GM23338 (cell line): ENCODE results near the gene BCAS1. TPM values are rescaled to one million over a fixed set of nuclear protein-coding genes. Genes with fewer than 3 reads are reported as not detected.

Source experiments
- ATAC-seq: fragments of 200-7000 bp; cut with Tn5 transposase; 3 replicates; pipeline ENCODE4 v1.9.1; 2020
- DNase-seq: peaks from one replicate; pipeline ENCODE4 v3.0.0-alpha.2; 2015; ENCODE audit warnings: low spot score
- H2AFZ ChIP-seq: fragments of 200-600 bp; sonication (generic); 2 replicates; pipeline ENCODE4 v1.8.0; 2016; ENCODE audit warnings: antibody characterized with exemption, mild to moderate bottlenecking, moderate library complexity
- H3F3A ChIP-seq: fragments of 200-600 bp; sonication (generic); replicated peaks from 2 replicates; pipeline ENCODE4 v1.8.0; 2017; ENCODE audit warnings: antibody characterized with exemption, mixed run types, low read depth
- H3K27ac ChIP-seq: fragments of 200-600 bp; sonication (generic); 2 replicates; pipeline ENCODE4 v1.6.1; 2016; ENCODE audit warnings: low read depth
- H3K27me3 ChIP-seq: fragments of 200-600 bp; sonication (generic); 2 replicates; pipeline ENCODE4 v1.8.0; 2016; ENCODE audit warnings: mild to moderate bottlenecking, mixed run types, moderate library complexity; ENCODE audit not compliant: insufficient read depth
- H3K36me3 ChIP-seq: fragments of 200-600 bp; sonication (generic); 2 replicates; pipeline ENCODE4 v1.8.0; 2016; ENCODE audit warnings: mild to moderate bottlenecking; ENCODE audit not compliant: insufficient read depth
- H3K4me1 ChIP-seq: fragments of 200-600 bp; sonication (generic); 2 replicates; pipeline ENCODE4 v1.8.0; 2016; ENCODE audit warnings: mild to moderate bottlenecking, moderate library complexity; ENCODE audit not compliant: insufficient read depth
- H3K4me2 ChIP-seq: fragments of 200-600 bp; sonication (generic); 2 replicates; pipeline ENCODE4 v1.7.1; 2017; ENCODE audit warnings: mixed run types
- H3K4me3 ChIP-seq: fragments of 200-600 bp; sonication (generic); 2 replicates; pipeline ENCODE4 v1.6.1; 2016; ENCODE audit warnings: mixed run types
- H3K79me2 ChIP-seq: fragments of 200-600 bp; sonication (generic); replicated peaks from 2 replicates; pipeline ENCODE4 v1.8.0; 2017; ENCODE audit warnings: mild to moderate bottlenecking; ENCODE audit not compliant: insufficient read depth
- H3K9me2 ChIP-seq: fragments of 200-600 bp; sonication (generic); 2 replicates; pipeline ENCODE4 v1.8.0; 2017; ENCODE audit not compliant: insufficient read depth
- H4K20me1 ChIP-seq: fragments of 200-600 bp; sonication (generic); replicated peaks from 2 replicates; pipeline ENCODE4 v1.8.0; 2017; ENCODE audit warnings: mild to moderate bottlenecking; ENCODE audit not compliant: insufficient read depth
- H3K27ac Mint-ChIP-seq: 2 replicates; pipeline ENCODE4 v1.8.0; 2020; ENCODE audit warnings: inconsistent platforms, mild to moderate bottlenecking, moderate library complexity, mixed read lengths
- H3K27me3 Mint-ChIP-seq: 3 replicates; pipeline ENCODE4 v1.8.0; 2022; ENCODE audit warnings: low read depth, mild to moderate bottlenecking, moderate library complexity, mixed read lengths, inconsistent platforms; ENCODE audit not compliant: insufficient read depth, poor library complexity
- H3K36me3 Mint-ChIP-seq: 3 replicates; pipeline ENCODE4 v1.8.0; 2021; ENCODE audit warnings: low read depth, mild to moderate bottlenecking, inconsistent platforms, moderate library complexity, mixed read lengths
- H3K4me1 Mint-ChIP-seq: 3 replicates; pipeline ENCODE4 v1.8.0; 2020; ENCODE audit warnings: mild to moderate bottlenecking, inconsistent platforms, mixed read lengths
- H3K4me3 Mint-ChIP-seq: 3 replicates; pipeline ENCODE4 v1.8.0; 2021; ENCODE audit warnings: moderate library complexity, mild to moderate bottlenecking, inconsistent platforms, mixed read lengths
- H3K9me3 Mint-ChIP-seq: 3 replicates; pipeline ENCODE4 v1.8.0; 2020; ENCODE audit warnings: moderate library complexity, mild to moderate bottlenecking, inconsistent platforms, mixed read lengths
- CREB1 ChIP-seq: fragments of 250-450 bp; sonication (Bioruptor Pico); IDR thresholded peaks from 2 replicates; pipeline ENCODE4 v1.5.0; 2020; ENCODE audit warnings: low read depth, mild to moderate bottlenecking, moderate library complexity
- CTCF ChIP-seq, 2 experiments: fragments of 200-600 bp in 1 of 2; sonication (generic) in 1 of 2; conservative IDR thresholded peaks; 2 replicates each; pipeline versions ENCODE4 v1.5.1 to v1.6.1; 2016 to 2017; ENCODE audit warnings: antibody characterized with exemption in 2 of 2, low read depth in 2 of 2, mild to moderate bottlenecking in 2 of 2, moderate library complexity in 1 of 2
- ETS1 ChIP-seq: IDR thresholded peaks from 2 replicates; pipeline ENCODE4 v1.6.1; 2016; ENCODE audit warnings: antibody characterized with exemption
- EZH2 ChIP-seq: fragments of 200-600 bp; sonication (generic); IDR thresholded peaks from one replicate; pipeline ENCODE4 v1.8.0; 2017; ENCODE audit warnings: antibody characterized with exemption, mild to moderate bottlenecking, low read depth; ENCODE audit not compliant: unreplicated experiment
- EZH2phosphoT487 ChIP-seq: fragments of 200-600 bp; sonication (generic); IDR thresholded peaks from one replicate; pipeline ENCODE4 v1.8.1; 2018; ENCODE audit warnings: antibody characterized with exemption; ENCODE audit not compliant: unreplicated experiment
- JUNB ChIP-seq: IDR thresholded peaks from one replicate; pipeline ENCODE4 v1.6.1; 2016; ENCODE audit warnings: antibody characterized with exemption; ENCODE audit not compliant: unreplicated experiment
- NANOG ChIP-seq: IDR thresholded peaks from 2 replicates; pipeline ENCODE4 v1.6.1; 2016; ENCODE audit warnings: antibody characterized with exemption, borderline replicate concordance
- POLR2AphosphoS5 ChIP-seq: IDR thresholded peaks from 2 replicates; pipeline ENCODE4 v1.6.1; 2016; ENCODE audit warnings: antibody characterized with exemption, low read depth
- REST ChIP-seq: IDR thresholded peaks from one replicate; pipeline ENCODE4 v1.6.1; 2018; ENCODE audit warnings: antibody characterized with exemption; ENCODE audit not compliant: unreplicated experiment
- STAT1 ChIP-seq: IDR thresholded peaks from one replicate; pipeline ENCODE4 v1.6.1; 2016; ENCODE audit warnings: antibody characterized with exemption; ENCODE audit not compliant: unreplicated experiment
- ZNF114 ChIP-seq: fragments of 250-450 bp; sonication (Bioruptor Pico); IDR thresholded peaks from 2 replicates; pipeline ENCODE4 v1.5.0; 2020; ENCODE audit warnings: mild to moderate bottlenecking, moderate library complexity
- ZNF331 ChIP-seq: fragments of 250-450 bp; sonication (Bioruptor Pico); IDR thresholded peaks from 2 replicates; pipeline ENCODE4 v1.5.0; 2020; ENCODE audit warnings: low read depth, mild to moderate bottlenecking, moderate library complexity
- ZNF462 ChIP-seq: fragments of 250-450 bp; sonication (Bioruptor Pico); IDR thresholded peaks from 2 replicates; pipeline ENCODE4 v1.5.0; 2020; ENCODE audit warnings: mild to moderate bottlenecking, moderate library complexity
- polyA plus RNA-seq: library from polyadenylated mRNA; unstranded; fragments of >200 nt; fragmentation: Nextera tagmentation; extraction: Ambion mirVana; gene quantifications from 2 replicates; pipeline ENCODE4 v1.2.1, GENCODE V29; 2016
- total RNA-seq: library from RNA; depleted of rRNA; stranded (reverse); fragments of >200 nt; shearing (Covaris generic); gene quantifications from 2 replicates; pipeline ENCODE4 v1.2.3, GENCODE V29; 2014

The BCAS1 gene
- total and polyA plus RNA-seq, 2 experiments from 2014 or later: 0.17 to 0.19 TPM

GRCh38 chr20:54069501-54069971 lies 858 bp downstream of the BCAS1 start:
- 0 out of 2 replicates have a peak overlapping the region, but pooled peaks have one; percentile 35 for H3K27ac Mint-ChIP-seq
- DNase-seq: peak; percentile 52
- Histone ChIP-seq H2AFZ (peak overlapping the region; percentile 88), H4K20me1 (no peaks in the 10 kb centered on the region), H3K4me3 (no peak overlapping the region), H3K4me1 (peaks cover 39% of the 10 kb centered on the region), H3K4me2 (peak overlapping the region; percentile 46; the same call in 1 of the 2 replicates), H3K79me2 (no peaks in the 10 kb centered on the region), H3F3A (no peaks in the 10 kb centered on the region; the same call in 1 of the 2 replicates), H3K27ac (no peak overlapping the region), H3K36me3 (no peaks in the 10 kb centered on the region), H3K27me3 (no peaks in the 10 kb centered on the region), H3K9me2 (no peaks in the 10 kb centered on the region)
- H3K36me3 Mint-ChIP-seq: no peaks in the 10 kb centered on the region
- H3K4me3 Mint-ChIP-seq: no peak overlapping the region
- H3K4me1 Mint-ChIP-seq: peaks cover 37% of the 10 kb centered on the region
- no peaks in the 10 kb centered on the region for H3K9me3 Mint-ChIP-seq
- TF ChIP-seq ETS1 (no peak), ZNF331 (no peak), EZH2 (no peak), ZNF462 (CRISPR knock-in tag) (no peak), CREB1 (no peak), ZNF114 (no peak), POLR2AphosphoS5 (no peak), EZH2phosphoT487 (no peak), REST (no peak), NANOG (no peak), STAT1 (no peak), JUNB (no peak), CTCF (conservative IDR thresholded peaks at IDR 0.05; ENCODE audit: low read depth in 2 of 2) (no peak)
- H3K27me3 Mint-ChIP-seq: peaks cover 2% of the 10 kb centered on the region
- ATAC-seq: peak; percentile 50
